Keratinocyte (primary cell): ENCODE measurements around the gene SMCHD1. TPM values are rescaled to one million over a fixed set of nuclear protein-coding genes. Genes with fewer than 3 reads are reported as not detected.

Experiments
- DNase-seq: peaks from one replicate; pipeline ENCODE4 v3.0.0-alpha.2; 2011; ENCODE audit warnings: low read depth, missing footprints, low spot score
- FAIRE-seq: peaks from 2 replicates; lab custom pipeline; 2011; peaks lifted over from hg19 to GRCh38; lab: Jason Lieb, UNC
- H2AFZ ChIP-seq: 2 replicates; pipeline ENCODE4 v1.6.0; 2012; ENCODE audit warnings: low read length, control low read depth, inconsistent platforms; ENCODE audit not compliant: control insufficient read depth
- H3K27ac ChIP-seq: 2 replicates; pipeline ENCODE4 v1.5.1; 2011; ENCODE audit warnings: low read length; ENCODE audit not compliant: control insufficient read depth, insufficient read depth
- H3K27me3 ChIP-seq: 3 replicates; pipeline ENCODE4 v1.6.0; 2011; ENCODE audit warnings: low read length; ENCODE audit not compliant: control insufficient read depth, insufficient read depth; ENCODE audit errors: extremely low read depth
- H3K36me3 ChIP-seq, 2 experiments: 2 replicates in 1 of 2; 3 replicates in 1 of 2; pipeline ENCODE4 v1.5.1; 2011; ENCODE audit warnings: low read length in 2 of 2, mild to moderate bottlenecking in 1 of 2; ENCODE audit not compliant: control insufficient read depth in 2 of 2, insufficient read depth in 2 of 2; ENCODE audit errors: extremely low read depth in 1 of 2
- H3K4me1 ChIP-seq: 3 replicates; pipeline ENCODE4 v1.5.1; 2011; ENCODE audit warnings: low read length; ENCODE audit not compliant: control insufficient read depth, insufficient read depth; ENCODE audit errors: extremely low read depth
- H3K4me2 ChIP-seq: 3 replicates; pipeline ENCODE4 v1.6.0; 2011; ENCODE audit warnings: low read depth, low read length; ENCODE audit not compliant: control insufficient read depth, insufficient read depth; ENCODE audit errors: extremely low read depth
- H3K4me3 ChIP-seq, 3 experiments: fragments of 200-600 bp in 1 of 3; sonication (generic) in 1 of 3; 2 replicates in 2 of 3; 3 replicates in 1 of 3; pipeline ENCODE4 v1.5.1; 2011 to 2016; ENCODE audit warnings: low read length in 3 of 3, mild to moderate bottlenecking in 3 of 3, control low read depth in 2 of 3, inconsistent platforms in 1 of 3, low read depth in 1 of 3, mixed read lengths in 1 of 3, mixed run types in 1 of 3, moderate library complexity in 1 of 3; ENCODE audit not compliant: control insufficient read depth in 2 of 3, insufficient read depth in 2 of 3; ENCODE audit errors: extremely low read depth in 1 of 3
- H3K79me2 ChIP-seq: 2 replicates; pipeline ENCODE4 v1.6.0; 2012; ENCODE audit warnings: low read length; ENCODE audit not compliant: control insufficient read depth, insufficient read depth
- H3K9ac ChIP-seq: 3 replicates; pipeline ENCODE4 v1.6.0; 2011; ENCODE audit warnings: low read length; ENCODE audit not compliant: control insufficient read depth, insufficient read depth; ENCODE audit errors: extremely low read depth
- H3K9me1 ChIP-seq: 3 replicates; pipeline ENCODE4 v1.6.0; 2011; ENCODE audit warnings: low read length; ENCODE audit not compliant: control insufficient read depth, insufficient read depth; ENCODE audit errors: extremely low read depth
- H3K9me3 ChIP-seq: 2 replicates; pipeline ENCODE4 v1.5.1; 2012; ENCODE audit warnings: low read depth, low read length; ENCODE audit not compliant: control insufficient read depth
- H4K20me1 ChIP-seq: 3 replicates; pipeline ENCODE4 v1.6.0; 2011; ENCODE audit warnings: low read length; ENCODE audit not compliant: control insufficient read depth, insufficient read depth; ENCODE audit errors: extremely low read depth
- EZH2 ChIP-seq: IDR thresholded peaks from one replicate; pipeline ENCODE4 v1.6.1; 2012; ENCODE audit warnings: inconsistent platforms, mild to moderate bottlenecking, low read length, moderate library complexity
- dilution Hi-C: fragments of 300-500 bp; cut with MboI; formaldehyde crosslinking; loops from one replicate; pipeline ENCODE4 v1.7.0; 2020; ENCODE audit warnings: low sequenced_read_pairs; ENCODE audit not compliant: extremely low pct_ligation_motif_present
- polyA plus RNA-seq, 5 experiments: library from polyadenylated mRNA; depleted of rRNA in 3 of 5; stranded (reverse) in 3 of 5; stranded (forward) in 1 of 5; unstranded in 1 of 5; fragments of >200 nt; gene quantifications; 1 replicate in 1 of 5; 2 replicates in 3 of 5; 3 replicates in 1 of 5; pipeline versions ENCODE4 v1.2.1 to v1.2.3, GENCODE V29; 2011 to 2012; ENCODE audit warnings: missing spikeins in 2 of 5, low read depth in 1 of 5, low replicate concordance in 1 of 5
- TF ChIP-seq, protein P1 (sequence below), 3 experiments: IDR thresholded peaks in 1 of 3; conservative IDR thresholded peaks in 1 of 3; optimal IDR thresholded peaks in 1 of 3; 2 replicates in 2 of 3; 3 replicates in 1 of 3; pipeline versions ENCODE3 to v1.5.1; 2011; ENCODE audit warnings: low read length in 3 of 3, mild to moderate bottlenecking in 3 of 3, moderate library complexity in 2 of 3, control low read depth in 1 of 3, inconsistent platforms in 1 of 3; ENCODE audit not compliant: insufficient read depth in 2 of 3; ENCODE audit errors: extremely low read depth in 1 of 3

Gene SMCHD1
- polyA plus RNA-seq, 1 donor (not counting 4 experiments of a cell fraction or from before 2014, with no cell fraction given), result 18.5 TPM

- FAIRE-seq, result no peak
- H3K9me3 ChIP-seq, result no peaks in the 10 kb centered on the region
- H3K9me1 ChIP-seq, result no peaks in the 10 kb centered on the region
Observed at GRCh38 chr18:2822213-2822921, 166.8 kb downstream of the SMCHD1 start.

GRCh38 chr18:2823202-2823601 is 167.7 kb downstream of the SMCHD1 start:
- no peak for FAIRE-seq
- no peak for DNase-seq
- Histone ChIP-seq H4K20me1 (no peaks in the 10 kb centered on the region), H3K79me2 (no peaks in the 10 kb centered on the region), H3K27ac (no peak overlapping the region), H3K27me3 (no peaks in the 10 kb centered on the region), H2AFZ (no peak overlapping the region), H3K4me3 (no peak overlapping the region), H3K9ac (no peak overlapping the region), H3K4me2 (no peak overlapping the region), H3K9me3 (no peaks in the 10 kb centered on the region), H3K9me1 (no peaks in the 10 kb centered on the region), H3K4me1 (no peaks in the 10 kb centered on the region), H3K36me3 (no peaks in the 10 kb centered on the region)
- TF ChIP-seq EZH2, result no peak
- TF ChIP-seq, protein P1, sequence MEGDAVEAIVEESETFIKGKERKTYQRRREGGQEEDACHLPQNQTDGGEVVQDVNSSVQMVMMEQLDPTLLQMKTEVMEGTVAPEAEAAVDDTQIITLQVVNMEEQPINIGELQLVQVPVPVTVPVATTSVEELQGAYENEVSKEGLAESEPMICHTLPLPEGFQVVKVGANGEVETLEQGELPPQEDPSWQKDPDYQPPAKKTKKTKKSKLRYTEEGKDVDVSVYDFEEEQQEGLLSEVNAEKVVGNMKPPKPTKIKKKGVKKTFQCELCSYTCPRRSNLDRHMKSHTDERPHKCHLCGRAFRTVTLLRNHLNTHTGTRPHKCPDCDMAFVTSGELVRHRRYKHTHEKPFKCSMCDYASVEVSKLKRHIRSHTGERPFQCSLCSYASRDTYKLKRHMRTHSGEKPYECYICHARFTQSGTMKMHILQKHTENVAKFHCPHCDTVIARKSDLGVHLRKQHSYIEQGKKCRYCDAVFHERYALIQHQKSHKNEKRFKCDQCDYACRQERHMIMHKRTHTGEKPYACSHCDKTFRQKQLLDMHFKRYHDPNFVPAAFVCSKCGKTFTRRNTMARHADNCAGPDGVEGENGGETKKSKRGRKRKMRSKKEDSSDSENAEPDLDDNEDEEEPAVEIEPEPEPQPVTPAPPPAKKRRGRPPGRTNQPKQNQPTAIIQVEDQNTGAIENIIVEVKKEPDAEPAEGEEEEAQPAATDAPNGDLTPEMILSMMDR (optimal IDR thresholded peaks at IDR 0.05 in 1 of 3, IDR thresholded peaks at IDR 0.05 in 1 of 3, conservative IDR thresholded peaks at IDR 0.05 in 1 of 3; ENCODE audit: extremely low read depth in 1 of 3, insufficient read depth in 2 of 3, low read length in 3 of 3), result no peak
- dilution Hi-C loops, result no loop called here

More at GRCh38 chr18:2822213-2822921, 166.8 kb downstream of the SMCHD1 start:
- Histone ChIP-seq H3K79me2 (no peaks in the 10 kb centered on the region), H3K9ac (no peak overlapping the region), H3K27me3 (no peaks in the 10 kb centered on the region), H2AFZ (no peak overlapping the region), H3K36me3 (no peaks in the 10 kb centered on the region), H4K20me1 (no peaks in the 10 kb centered on the region), H3K4me3 (no peak overlapping the region), H3K4me2 (no peak overlapping the region), H3K27ac (no peak overlapping the region), H3K4me1 (no peaks in the 10 kb centered on the region)
- dilution Hi-C loops, result no loop called here
- TF ChIP-seq EZH2, result no peak
- TF ChIP-seq, protein P1 (optimal IDR thresholded peaks at IDR 0.05 in 1 of 3, IDR thresholded peaks at IDR 0.05 in 1 of 3, conservative IDR thresholded peaks at IDR 0.05 in 1 of 3; ENCODE audit: extremely low read depth in 1 of 3, insufficient read depth in 2 of 3, low read length in 3 of 3), result no peak
- DNase-seq, result no peak
